IMR-90 (cell line): ENCODE data around the gene HEXD. TPM values are rescaled to one million over a fixed set of nuclear protein-coding genes. Genes with fewer than 3 reads are reported as not detected.

Experiments used
- ATAC-seq: fragments of 200-7000 bp; cut with Tn5 transposase; 2 replicates; pipeline ENCODE4 v1.9.1; 2020; ENCODE audit warnings: low read depth, mild to moderate bottlenecking, moderate library complexity
- BruUV-seq: library from RNA; stranded (reverse); fragments of 400-500 nt; replicated peaks from 2 replicates; lab custom pipeline; 2021; lab: Mats Ljungman, UMichigan
- CTCF ChIA-PET: fragments of 300-600 bp; formaldehyde crosslinking; extraction: SDS; loops from one replicate; lab custom pipeline; 2021; ENCODE audit warnings: antibody characterized with exemption; lab: Yijun Ruan, JAX
- POLR2A ChIA-PET: fragments of 300-600 bp; sonication (Branson Sonifier 250); formaldehyde crosslinking; loops from one replicate; lab custom pipeline; 2022; ENCODE audit warnings: antibody characterized with exemption; ENCODE audit not compliant: unreplicated experiment; lab: Charles Lee
- DNase-seq: peaks from one replicate; pipeline ENCODE4 v3.0.0; 2013
- H2AFZ ChIP-seq: replicated peaks from 2 replicates; pipeline ENCODE3; 2013; ENCODE audit warnings: low read length, mild to moderate bottlenecking; ENCODE audit not compliant: poor library complexity
- H2AK5ac ChIP-seq: 2 replicates; pipeline ENCODE4 v1.6.1; 2013; ENCODE audit warnings: low read depth, low read length, inconsistent platforms
- H2AK9ac ChIP-seq: replicated peaks from 2 replicates; pipeline ENCODE3; 2013; ENCODE audit warnings: mild to moderate bottlenecking, low read depth, low read length, moderate library complexity; ENCODE audit not compliant: poor library complexity
- H2BK120ac ChIP-seq: 2 replicates; pipeline ENCODE4 v1.6.1; 2013; ENCODE audit warnings: low read depth, low read length, inconsistent platforms
- H2BK15ac ChIP-seq: 3 replicates; pipeline ENCODE4 v1.6.1; 2013; ENCODE audit warnings: low read depth, low read length, inconsistent platforms
- H2BK20ac ChIP-seq: 2 replicates; pipeline ENCODE4 v1.6.1; 2013; ENCODE audit warnings: low read depth, mild to moderate bottlenecking, inconsistent platforms, low read length, moderate library complexity
- H2BK5ac ChIP-seq: 2 replicates; pipeline ENCODE4 v1.6.1; 2013; ENCODE audit warnings: mild to moderate bottlenecking, low read depth, low read length, inconsistent platforms; ENCODE audit not compliant: poor library complexity, severe bottlenecking
- H3K14ac ChIP-seq: replicated peaks from 2 replicates; pipeline ENCODE4 v1.6.1; 2013; ENCODE audit warnings: low read depth, low read length, inconsistent platforms
- H3K18ac ChIP-seq: 2 replicates; pipeline ENCODE4 v1.6.1; 2013; ENCODE audit warnings: low read depth, low read length, control low read depth
- H3K23ac ChIP-seq: 2 replicates; pipeline ENCODE4 v1.6.1; 2013; ENCODE audit warnings: low read depth, low read length, inconsistent platforms
- H3K27ac ChIP-seq: 2 replicates; pipeline ENCODE4 v1.5.1; 2013; ENCODE audit warnings: mild to moderate bottlenecking, control low read depth, low read length; ENCODE audit not compliant: insufficient read depth
- H3K27me3 ChIP-seq: 2 replicates; pipeline ENCODE4 v1.6.1; 2013; ENCODE audit warnings: low read length; ENCODE audit not compliant: control insufficient read depth, insufficient read depth
- H3K36me3 ChIP-seq: 2 replicates; pipeline ENCODE4 v1.6.1; 2013; ENCODE audit warnings: low read length, mixed read lengths; ENCODE audit not compliant: control insufficient read depth, insufficient read depth
- H3K4ac ChIP-seq: 2 replicates; pipeline ENCODE4 v1.6.1; 2013; ENCODE audit warnings: low read depth, low read length, inconsistent platforms
- H3K4me1 ChIP-seq: 2 replicates; pipeline ENCODE4 v1.6.1; 2013; ENCODE audit warnings: low read length, mixed read lengths; ENCODE audit not compliant: control insufficient read depth, insufficient read depth
- H3K4me2 ChIP-seq: 2 replicates; pipeline ENCODE4 v1.6.1; 2013; ENCODE audit warnings: low read depth, mild to moderate bottlenecking, control low read depth, low read length, moderate library complexity
- H3K4me3 ChIP-seq: 2 replicates; pipeline ENCODE4 v1.5.1; 2013; ENCODE audit warnings: low read depth, mild to moderate bottlenecking, control low read depth, low read length, moderate library complexity; ENCODE audit not compliant: insufficient read depth
- H3K56ac ChIP-seq: 2 replicates; pipeline ENCODE4 v1.6.1; 2013; ENCODE audit warnings: low read length, inconsistent platforms; ENCODE audit not compliant: insufficient read depth; ENCODE audit errors: extremely low read depth
- H3K79me1 ChIP-seq, 2 experiments: 2 replicates each; pipeline ENCODE4 v1.6.1; 2013; ENCODE audit warnings: low read length in 2 of 2, inconsistent platforms in 1 of 2, low read depth in 1 of 2
- H3K9ac ChIP-seq: 2 replicates; pipeline ENCODE4 v1.6.1; 2013; ENCODE audit warnings: low read depth, low read length, control low read depth
- H3K9me1 ChIP-seq: 2 replicates; pipeline ENCODE4 v1.6.1; 2013; ENCODE audit warnings: low read length, inconsistent platforms; ENCODE audit not compliant: insufficient read depth
- H3K9me3 ChIP-seq: 2 replicates; pipeline ENCODE4 v1.6.1; 2013; ENCODE audit warnings: low read length; ENCODE audit not compliant: control insufficient read depth, insufficient read depth
- H4K20me1 ChIP-seq: 2 replicates; pipeline ENCODE4 v1.6.1; 2013; ENCODE audit warnings: low read length, inconsistent platforms; ENCODE audit not compliant: insufficient read depth
- H4K5ac ChIP-seq: 2 replicates; pipeline ENCODE4 v1.6.1; 2013; ENCODE audit warnings: mild to moderate bottlenecking, low read depth, low read length, control low read depth
- H4K8ac ChIP-seq, 2 experiments: 2 replicates each; pipeline ENCODE4 v1.6.1; 2013; ENCODE audit warnings: low read depth in 2 of 2, low read length in 2 of 2, control low read depth in 1 of 2, inconsistent platforms in 1 of 2
- H4K91ac ChIP-seq: 2 replicates; pipeline ENCODE4 v1.6.1; 2013; ENCODE audit warnings: low read depth, low read length, inconsistent platforms; ENCODE audit not compliant: insufficient read depth
- BHLHE40 ChIP-seq: fragments of 150-350 bp; IDR thresholded peaks from 2 replicates; pipeline ENCODE4 v1.6.1; 2016; ENCODE audit warnings: mild to moderate bottlenecking, low read depth, low read length
- ELK1 ChIP-seq: fragments of 150-350 bp; IDR thresholded peaks from 2 replicates; pipeline ENCODE4 v1.6.1; 2016; ENCODE audit warnings: low read depth, mild to moderate bottlenecking, low read length, moderate library complexity, borderline replicate concordance
- FOS ChIP-seq: fragments of 150-350 bp; IDR thresholded peaks from 2 replicates; pipeline ENCODE4 v1.6.1; 2016; ENCODE audit warnings: low read depth, low read length
- MAFK ChIP-seq: IDR thresholded peaks from 2 replicates; pipeline ENCODE4 v1.6.1; 2012; ENCODE audit warnings: low read depth, low read length, improper control_type of control experiment
- NFE2L2 ChIP-seq: fragments of 150-350 bp; IDR thresholded peaks from 2 replicates; pipeline ENCODE4 v1.6.1; 2016; ENCODE audit warnings: low read depth, mild to moderate bottlenecking, low read length
- POLR2A ChIP-seq: IDR thresholded peaks from 2 replicates; pipeline ENCODE4 v1.6.1; 2012; ENCODE audit warnings: mild to moderate bottlenecking, low read depth, low read length
- RAD21 ChIP-seq: IDR thresholded peaks from 2 replicates; pipeline ENCODE4 v1.6.1; 2012; ENCODE audit warnings: low read length, improper control_type of control experiment
- RCOR1 ChIP-seq: IDR thresholded peaks from 2 replicates; pipeline ENCODE4 v1.6.1; 2012; ENCODE audit warnings: mild to moderate bottlenecking, low read length, improper control_type of control experiment; ENCODE audit not compliant: insufficient replicate concordance
- RFX5 ChIP-seq: IDR thresholded peaks from 2 replicates; pipeline ENCODE4 v1.8.0; 2012; ENCODE audit warnings: low read depth, mild to moderate bottlenecking, low read length, moderate library complexity
- WGBS, 2 experiments: methylation state at CpG; one replicate each; pipeline versions ENCODE4 v1.1.5 to v1.1.7; 2013; ENCODE audit warnings: missing lambda C conversion rate in 2 of 2; ENCODE audit not compliant: insufficient read length in 1 of 2; ENCODE audit errors: extremely low coverage in 2 of 2; 5-methylcytosine and 5-hydroxymethylcytosine counted together
- dilution Hi-C: fragments of 300-500 bp; cut with HindIII; formaldehyde crosslinking; loops from one replicate; pipeline ENCODE4 v1.14.3; 2018; ENCODE audit warnings: low sequenced_read_pairs; ENCODE audit not compliant: unreplicated experiment
- in situ Hi-C: fragments of 300-500 bp; cut with MboI; formaldehyde crosslinking; loops from 3 replicates; pipeline ENCODE4 v1.14.3; 2019; ENCODE audit warnings: low sequenced_read_pairs, inconsistent platforms, mixed read lengths
- intact Hi-C: fragments of 100-400 bp; cut with micrococcal nuclease; formaldehyde crosslinking; loops from 2 replicates; pipeline ENCODE4 v1.10.0; 2022
- polyA plus RNA-seq, 3 experiments: library from polyadenylated mRNA; depleted of rRNA; stranded (reverse); fragments of >200 nt; gene quantifications; 2 replicates each; pipeline ENCODE4 v1.2.3, GENCODE V29; 2012; ENCODE audit warnings: low replicate concordance in 1 of 3
- total RNA-seq: library from RNA; depleted of rRNA; stranded (reverse); fragments of >200 nt; gene quantifications from 2 replicates; pipeline ENCODE4 v1.2.3, GENCODE V29; 2012

HEXD gene
- total and polyA plus RNA-seq, 2 of the 4 experiments (the other 2 are of a cell fraction): 3.8 to 9.5 TPM

- Histone ChIP-seq H2BK5ac (no peak overlapping the region), H3K9me3 (no peaks in the 10 kb centered on the region), H3K36me3 (peaks cover 5% of the 10 kb centered on the region), H3K4me2 (no peak overlapping the region), H3K27me3 (no peaks in the 10 kb centered on the region), H3K18ac (no peak overlapping the region), H3K79me1 (no peaks in the 10 kb centered on the region), H2BK20ac (no peak overlapping the region), H3K4me1 (peaks cover 3% of the 10 kb centered on the region), H2AFZ (no peak overlapping the region), H2BK15ac (no peak overlapping the region), H3K27ac (no peak overlapping the region), H3K4me3 (no peak overlapping the region), H2AK5ac (no peak overlapping the region), H4K8ac (no peak overlapping the region), H3K14ac (no peak overlapping the region), H3K9me1 (no peaks in the 10 kb centered on the region; the same call in 1 of the 2 replicates), H2AK9ac (peak overlapping the region; percentile 16), H4K91ac (no peak overlapping the region), H4K5ac (no peak overlapping the region), H3K56ac (no peak overlapping the region), H3K9ac (no peak overlapping the region), H4K20me1 (peaks cover 9% of the 10 kb centered on the region; the same call in 1 of the 2 replicates), H3K23ac (no peak overlapping the region), H2BK120ac (no peak overlapping the region), H3K4ac (no peak overlapping the region)
- dilution Hi-C loops: no loop called here
- DNase-seq (no peak), ATAC-seq (no peak)
- CTCF ChIA-PET: no interaction called here
- intact Hi-C loops: no loop called here
- in situ Hi-C loops: no loop called here
- TF ChIP-seq NFE2L2 (no peak), ELK1 (no peak), RAD21 (no peak), RCOR1 (no peak), MAFK (no peak), BHLHE40 (no peak), RFX5 (no peak), FOS (no peak), POLR2A (no peak)
- POLR2A ChIA-PET: no interaction called here
- BruUV-seq: no TSS peak
- 96% methylated on average over 12 of the region's 36 CpGs; no CpG with 5 or more reads in 1 of the 2 experiments for WGBS, 2 experiments
Observed at GRCh38 chr17:82436601-82437324, 18.6 kb downstream of the HEXD start.
